A673 (cell line): ENCODE results near the gene AP5B1. TPM values are rescaled to one million over a fixed set of nuclear protein-coding genes. Genes with fewer than 3 reads are reported as not detected.

Experiments
- BruUV-seq: library from RNA; stranded (reverse); fragments of 400-500 nt; replicated peaks from 2 replicates; lab custom pipeline; 2021; lab: Mats Ljungman, UMichigan
- CTCF ChIA-PET: fragments of 300-600 bp; sonication (Branson Sonifier 250); formaldehyde crosslinking; loops from one replicate; lab custom pipeline; 2022; ENCODE audit warnings: antibody characterized with exemption; lab: Charles Lee
- POLR2A ChIA-PET: fragments of 300-600 bp; sonication (Branson Sonifier 250); formaldehyde crosslinking; loops from one replicate; lab custom pipeline; 2022; ENCODE audit warnings: antibody characterized with exemption; ENCODE audit not compliant: low non-redundant PET; lab: Charles Lee
- DNase-seq: peaks from one replicate; pipeline ENCODE4 v3.0.0-alpha.2; 2015; ENCODE audit warnings: low spot score
- H3K27ac ChIP-seq: fragments of 200-600 bp; sonication (generic); 2 replicates; pipeline ENCODE4 v1.5.1; 2016; ENCODE audit warnings: mixed run types, low read depth, mild to moderate bottlenecking, mixed read lengths, antibody characterized with exemption, low read length; ENCODE audit not compliant: poor library complexity, severe bottlenecking
- H3K27me3 ChIP-seq: fragments of 200-600 bp; sonication (generic); replicated peaks from 2 replicates; pipeline ENCODE4 v1.6.1; 2017; ENCODE audit warnings: mixed run types, low read depth, mild to moderate bottlenecking, mixed read lengths, antibody characterized with exemption, low read length; ENCODE audit not compliant: insufficient read depth, poor library complexity
- H3K36me3 ChIP-seq: fragments of 200-600 bp; sonication (generic); 2 replicates; pipeline ENCODE4 v1.6.1; 2016; ENCODE audit warnings: mixed run types, mild to moderate bottlenecking, mixed read lengths, antibody characterized with exemption, low read length; ENCODE audit not compliant: insufficient read depth, poor library complexity, severe bottlenecking
- H3K4me1 ChIP-seq: fragments of 200-600 bp; sonication (generic); 2 replicates; pipeline ENCODE4 v1.6.1; 2017; ENCODE audit warnings: mixed run types, mild to moderate bottlenecking, mixed read lengths, antibody characterized with exemption, low read length; ENCODE audit not compliant: insufficient read depth, poor library complexity, severe bottlenecking
- H3K4me3 ChIP-seq: fragments of 200-600 bp; sonication (generic); 2 replicates; pipeline ENCODE4 v1.5.1; 2016; ENCODE audit warnings: low read depth, mixed run types, mild to moderate bottlenecking, mixed read lengths, low read length; ENCODE audit not compliant: poor library complexity, severe bottlenecking
- H3K9me3 ChIP-seq: fragments of 200-600 bp; sonication (generic); 2 replicates; pipeline ENCODE4 v1.6.1; 2016; ENCODE audit warnings: mixed run types, low read depth, mild to moderate bottlenecking, mixed read lengths, antibody characterized with exemption, low read length; ENCODE audit not compliant: poor library complexity, severe bottlenecking
- CTCF ChIP-seq: fragments of 300-800, 200-600 bp; sonication (generic); conservative IDR thresholded peaks from 2 replicates; pipeline ENCODE4 v1.5.1; 2017; ENCODE audit warnings: low read depth, mild to moderate bottlenecking, antibody characterized with exemption, low read length, moderate library complexity, mixed read lengths
- EZH2 ChIP-seq: fragments of 200-600 bp; sonication (generic); IDR thresholded peaks from 2 replicates; pipeline ENCODE4 v1.6.1; 2017; ENCODE audit warnings: borderline replicate concordance, low read depth, mild to moderate bottlenecking, mixed read lengths, antibody characterized with exemption, low read length; ENCODE audit not compliant: poor library complexity, severe bottlenecking
- intact Hi-C: fragments of 100-400 bp; cut with micrococcal nuclease; formaldehyde crosslinking; loops from one replicate; pipeline ENCODE4 v1.10.0; 2022; ENCODE audit not compliant: unreplicated experiment
- total RNA-seq: library from RNA; stranded (reverse); gene quantifications from 2 replicates; pipeline ENCODE4 v1.2.3, GENCODE V29; 2021

AP5B1 gene
- total RNA-seq, 1 experiment from 2014 or later, result 22.5 TPM

GRCh38 chr11:65778901-65779668, 1.7 kb downstream of the AP5B1 start:
- H3K4me3 ChIP-seq, result peak overlapping the region; percentile 98
- peaks cover 23% of the 10 kb centered on the region for H3K36me3 ChIP-seq
- intact Hi-C loops, result no loop called here
- CTCF ChIA-PET, result interaction anchor here (0.6 to 1.7 kb wide), 15 partner anchors 9 to 1500 kb away, joined by 3 to 14 read pairs (median 7); partner anchors contain the start of genes KAT5 and RNASEH2C
- DNase-seq, result no peak
- no peaks in the 10 kb centered on the region for H3K9me3 ChIP-seq
- POLR2A ChIA-PET, result interaction anchor here (0.8 kb wide), 1 partner anchor 10 kb away, joined by 3 read pairs; no protein-coding TSS in a partner anchor
- BruUV-seq, result no TSS peak
- H3K27me3 ChIP-seq, result no peaks in the 10 kb centered on the region
- peaks cover 8% of the 10 kb centered on the region for H3K4me1 ChIP-seq
- H3K27ac ChIP-seq, result peak overlapping the region; percentile 92
- no peak for TF ChIP-seq CTCF
- TF ChIP-seq EZH2, result no peak

GRCh38 chr11:65778431-65778900, 2.3 kb downstream of the AP5B1 start:
- Histone ChIP-seq H3K27ac (no peak overlapping the region), H3K4me1 (peaks cover 8% of the 10 kb centered on the region), H3K27me3 (no peaks in the 10 kb centered on the region), H3K4me3 (no peak overlapping the region), H3K36me3 (peaks cover 23% of the 10 kb centered on the region), H3K9me3 (no peaks in the 10 kb centered on the region)
- BruUV-seq, result no TSS peak
- ChIA-PET POLR2A (interaction anchor here (0.8 kb wide), 1 partner anchor 10 kb away, joined by 3 read pairs; no protein-coding TSS in a partner anchor), CTCF (interaction anchor here (0.6 to 1.3 kb wide), 2 partner anchors 65 to 210 kb away, joined by 3 to 7 read pairs; no protein-coding TSS in a partner anchor)
- TF ChIP-seq EZH2 (no peak), CTCF (no peak)
- intact Hi-C loops, result no loop called here
- DNase-seq, result no peak

GRCh38 chr11:65777821-65778361, 2.9 kb downstream of the AP5B1 start:
- H3K9me3 ChIP-seq, result no peaks in the 10 kb centered on the region
- BruUV-seq, result no TSS peak

More at GRCh38 chr11:65777821-65778361, 2.9 kb downstream of the AP5B1 start:
- H3K27me3 ChIP-seq, result no peaks in the 10 kb centered on the region
- intact Hi-C loops, result no loop called here
- no peak overlapping the region for H3K4me3 ChIP-seq
- DNase-seq, result no peak
- ChIA-PET CTCF (interaction anchor here (0.6 kb wide), 1 partner anchor 65 kb away, joined by 3 read pairs; no protein-coding TSS in a partner anchor), POLR2A (interaction anchor here (0.8 kb wide), 1 partner anchor 11 kb away, joined by 3 read pairs; no protein-coding TSS in a partner anchor)
- peaks cover 23% of the 10 kb centered on the region for H3K36me3 ChIP-seq
- peaks cover 8% of the 10 kb centered on the region for H3K4me1 ChIP-seq
- TF ChIP-seq EZH2 (no peak), CTCF (no peak)
- H3K27ac ChIP-seq, result no peak overlapping the region
